Retinal pigment epithelial cell (primary cell): ENCODE data around the gene ACER3.

Experiments
- DNase-seq: peaks from one replicate; pipeline ENCODE4 v3.0.0-alpha.2; 2010; ENCODE audit warnings: low read depth
- H3K4me3 ChIP-seq: 2 replicates; pipeline ENCODE4 v1.5.1; 2011; ENCODE audit warnings: mild to moderate bottlenecking, low read length, control low read depth, moderate library complexity
- TF ChIP-seq, protein P1 (sequence below): conservative IDR thresholded peaks from 2 replicates; pipeline ENCODE4 v1.5.1; 2011; ENCODE audit warnings: low read depth, low read length, control low read depth, inconsistent platforms

Gene ACER3

GRCh38 chr11:76939219-76939631 is 78.5 kb downstream of the ACER3 start:
- no peak overlapping the region for H3K4me3 ChIP-seq
- TF ChIP-seq, protein P1, sequence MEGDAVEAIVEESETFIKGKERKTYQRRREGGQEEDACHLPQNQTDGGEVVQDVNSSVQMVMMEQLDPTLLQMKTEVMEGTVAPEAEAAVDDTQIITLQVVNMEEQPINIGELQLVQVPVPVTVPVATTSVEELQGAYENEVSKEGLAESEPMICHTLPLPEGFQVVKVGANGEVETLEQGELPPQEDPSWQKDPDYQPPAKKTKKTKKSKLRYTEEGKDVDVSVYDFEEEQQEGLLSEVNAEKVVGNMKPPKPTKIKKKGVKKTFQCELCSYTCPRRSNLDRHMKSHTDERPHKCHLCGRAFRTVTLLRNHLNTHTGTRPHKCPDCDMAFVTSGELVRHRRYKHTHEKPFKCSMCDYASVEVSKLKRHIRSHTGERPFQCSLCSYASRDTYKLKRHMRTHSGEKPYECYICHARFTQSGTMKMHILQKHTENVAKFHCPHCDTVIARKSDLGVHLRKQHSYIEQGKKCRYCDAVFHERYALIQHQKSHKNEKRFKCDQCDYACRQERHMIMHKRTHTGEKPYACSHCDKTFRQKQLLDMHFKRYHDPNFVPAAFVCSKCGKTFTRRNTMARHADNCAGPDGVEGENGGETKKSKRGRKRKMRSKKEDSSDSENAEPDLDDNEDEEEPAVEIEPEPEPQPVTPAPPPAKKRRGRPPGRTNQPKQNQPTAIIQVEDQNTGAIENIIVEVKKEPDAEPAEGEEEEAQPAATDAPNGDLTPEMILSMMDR = no peak
- no peak for DNase-seq

DNA sequence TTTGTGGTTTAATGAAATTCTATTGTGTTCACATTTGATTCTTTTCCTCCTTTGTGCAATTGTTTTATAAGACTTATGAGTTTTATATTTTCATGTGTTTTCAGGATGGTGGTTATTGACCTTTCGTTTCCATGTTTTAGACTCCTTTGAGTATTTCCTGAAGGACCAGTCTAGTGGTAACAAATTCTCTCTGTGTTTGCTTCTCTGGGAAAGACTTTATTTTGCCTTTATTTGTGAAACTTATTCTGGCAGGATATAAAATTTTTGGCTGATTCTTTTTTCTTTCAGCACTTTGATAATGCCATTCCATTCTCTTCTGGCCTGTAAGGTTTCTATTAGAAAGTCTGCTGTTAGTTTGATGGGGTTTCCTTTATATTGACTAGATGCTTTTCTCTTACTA is 83.5 kb downstream of the ACER3 start:
- H3K4me3 ChIP-seq = no peak overlapping the region
- no peak for DNase-seq
- TF ChIP-seq, protein P1 = no peak

GRCh38 chr11:76946223-76946622 is 85.5 kb downstream of the ACER3 start:
- TF ChIP-seq, protein P1 = no peak
- DNase-seq = no peak
- no peak overlapping the region for H3K4me3 ChIP-seq

DNA sequence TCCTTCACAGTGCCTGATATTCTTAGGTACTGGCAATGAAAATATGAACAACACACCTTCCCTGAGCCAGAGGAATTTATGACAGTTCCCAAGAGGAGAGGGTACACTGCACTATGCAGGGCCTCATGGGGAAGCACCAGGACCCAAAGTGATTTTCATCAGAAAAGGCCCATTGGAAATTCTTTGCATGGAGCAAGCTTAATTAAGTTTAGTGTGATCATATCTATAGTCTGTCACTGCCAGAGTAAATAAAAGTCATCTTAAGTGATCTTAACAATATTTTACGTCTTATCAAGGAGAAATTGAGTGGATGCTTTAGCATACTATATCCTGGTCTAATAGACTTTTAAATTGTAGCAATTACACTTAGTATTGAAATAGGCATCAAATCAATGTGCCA is 86.5 kb downstream of the ACER3 start:
- TF ChIP-seq, protein P1 = no peak
- no peak for DNase-seq
- H3K4me3 ChIP-seq = no peak overlapping the region

DNA sequence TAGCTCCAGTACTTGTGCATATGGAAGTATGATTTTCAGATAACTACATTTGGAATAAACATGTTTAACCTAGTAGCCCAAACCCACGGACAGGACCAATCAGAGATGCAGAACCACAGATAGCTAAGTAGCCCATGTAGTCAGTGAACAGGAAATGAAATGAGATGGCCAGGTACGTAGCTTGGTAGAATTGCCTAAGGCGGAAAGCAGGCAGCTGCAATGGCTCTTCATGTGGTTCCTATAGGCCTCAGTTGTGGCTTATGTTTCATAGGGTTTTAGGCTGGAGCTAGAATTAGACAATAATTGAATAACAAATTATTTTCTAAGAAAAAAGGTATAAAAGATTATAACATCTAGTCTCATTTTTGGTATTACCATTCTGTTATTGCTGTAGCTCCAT is 87.1 kb downstream of the ACER3 start:
- TF ChIP-seq, protein P1 = no peak
- H3K4me3 ChIP-seq = no peak overlapping the region
- DNase-seq = no peak

GRCh38 chr11:76955459-76956114 is 94.9 kb downstream of the ACER3 start:
- no peak overlapping the region for H3K4me3 ChIP-seq
- TF ChIP-seq, protein P1 = no peak
- DNase-seq = no peak
